AG09309 (cell line): ENCODE measurements around the gene MYLK4.
A peak's percentile ranks its signal among the peaks of the same experiment; 100 is the strongest.

ENCODE experiments used
- DNase-seq: peaks from one replicate; pipeline ENCODE4 v3.0.0-alpha.2; 2010; ENCODE audit warnings: low read depth
- H3K4me3 ChIP-seq: 2 replicates; pipeline ENCODE4 v1.5.1; 2011; ENCODE audit warnings: mild to moderate bottlenecking, low read depth, low read length, moderate library complexity; ENCODE audit not compliant: control insufficient read depth
- CTCF ChIP-seq: IDR thresholded peaks from 2 replicates; pipeline ENCODE4 v1.5.1; 2011; ENCODE audit warnings: mild to moderate bottlenecking, low read depth, low read length, inconsistent platforms; ENCODE audit not compliant: insufficient read depth, control insufficient read depth; ENCODE audit errors: missing control alignments

MYLK4 gene

GRCh38 chr6:2744778-2745177, 5.9 kb downstream of the MYLK4 start:
- no peak overlapping the region for H3K4me3 ChIP-seq
- DNase-seq, result no peak
- TF ChIP-seq CTCF, result no peak

GRCh38 chr6:2744209-2744771, 6.4 kb downstream of the MYLK4 start:
- H3K4me3 ChIP-seq, result no peak overlapping the region
- peak; percentile 34 for TF ChIP-seq CTCF
- no peak for DNase-seq

GRCh38 chr6:2743280-2744208, 7.2 kb downstream of the MYLK4 start:
- DNase-seq, result no peak
- H3K4me3 ChIP-seq, result no peak overlapping the region
- no peak for TF ChIP-seq CTCF

- no peak for TF ChIP-seq CTCF
- H3K4me3 ChIP-seq, result no peak overlapping the region
- no peak for DNase-seq
Measured at GRCh38 chr6:2741756-2742155, 9.0 kb downstream of the MYLK4 start.

- H3K4me3 ChIP-seq, result no peak overlapping the region
- no peak for TF ChIP-seq CTCF
- no peak for DNase-seq
Measured at GRCh38 chr6:2740581-2740980, 10.1 kb downstream of the MYLK4 start.

- no peak for TF ChIP-seq CTCF
- no peak overlapping the region for H3K4me3 ChIP-seq
- no peak for DNase-seq
Measured at GRCh38 chr6:2739335-2739734, 11.4 kb downstream of the MYLK4 start.
